GM15510 (cell line): Measurements from ENCODE around the gene SLC17A8.

Experiments
- POLR2A ChIP-seq: IDR thresholded peaks from 3 replicates; pipeline ENCODE4 v1.6.1; 2011; ENCODE audit warnings: borderline replicate concordance; ENCODE audit not compliant: insufficient read length; ENCODE audit errors: extremely low read depth

The SLC17A8 gene

GRCh38 chr12:100356644-100357223, at the start of gene SLC17A8:
Gene SLC17A8, plus strand, starts transcription at chr12:100357074. Its CDS starts 318 bp downstream, at chr12:100357392.
- no peak for TF ChIP-seq POLR2A

GRCh38 chr12:100311317-100311716, 45.6 kb upstream of the SLC17A8 start:
- no peak for TF ChIP-seq POLR2A

DNA sequence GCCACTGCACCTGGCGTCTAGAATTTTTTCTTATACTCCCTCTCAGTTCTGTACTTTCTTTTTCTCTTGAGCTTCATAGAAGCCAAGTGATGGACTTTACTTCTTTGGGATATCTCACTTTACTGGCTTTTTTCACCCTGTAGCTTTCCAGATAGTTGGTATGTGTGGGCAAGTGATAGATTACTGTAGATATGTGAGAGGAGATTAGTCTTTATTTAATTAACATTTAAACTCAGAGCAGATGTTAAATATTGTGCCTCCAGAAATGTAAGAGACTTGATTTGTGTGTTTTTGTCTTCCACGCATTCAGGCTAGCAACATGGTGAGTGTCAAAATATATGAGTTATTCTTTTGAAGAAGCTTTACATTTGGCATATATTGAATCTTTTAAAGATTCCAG, 39.5 kb upstream of the SLC17A8 start:
- no peak for TF ChIP-seq POLR2A

GRCh38 chr12:100324498-100324897, 32.4 kb upstream of the SLC17A8 start:
- TF ChIP-seq POLR2A = no peak

DNA sequence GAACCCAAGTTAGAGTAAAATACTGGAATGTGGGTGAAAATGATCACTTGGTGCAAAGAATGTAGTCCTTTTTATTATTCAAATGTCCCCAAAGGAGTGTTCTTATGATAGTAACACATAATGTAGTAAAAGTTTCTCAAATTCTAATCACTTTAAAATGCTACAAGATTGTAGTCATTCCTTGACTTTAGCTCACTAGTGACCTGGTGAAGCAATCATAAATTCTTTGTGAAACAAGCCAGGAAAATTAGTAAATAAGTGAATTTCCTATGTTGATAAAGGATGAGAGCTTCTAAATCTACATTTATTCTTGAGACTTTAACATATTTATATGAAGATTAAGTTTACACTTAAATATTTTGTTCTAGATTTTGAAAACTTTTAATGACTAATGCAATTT, 30.7 kb upstream of the SLC17A8 start:
- TF ChIP-seq POLR2A = no peak

GRCh38 chr12:100329800-100330199, 27.1 kb upstream of the SLC17A8 start:
- no peak for TF ChIP-seq POLR2A

GRCh38 chr12:100331871-100332270, 25.0 kb upstream of the SLC17A8 start:
- no peak for TF ChIP-seq POLR2A

- TF ChIP-seq POLR2A = no peak
Measured at GRCh38 chr12:100332852-100333251, 24.0 kb upstream of the SLC17A8 start.

- TF ChIP-seq POLR2A = no peak
Measured at GRCh38 chr12:100337299-100337698, 19.6 kb upstream of the SLC17A8 start.

DNA sequence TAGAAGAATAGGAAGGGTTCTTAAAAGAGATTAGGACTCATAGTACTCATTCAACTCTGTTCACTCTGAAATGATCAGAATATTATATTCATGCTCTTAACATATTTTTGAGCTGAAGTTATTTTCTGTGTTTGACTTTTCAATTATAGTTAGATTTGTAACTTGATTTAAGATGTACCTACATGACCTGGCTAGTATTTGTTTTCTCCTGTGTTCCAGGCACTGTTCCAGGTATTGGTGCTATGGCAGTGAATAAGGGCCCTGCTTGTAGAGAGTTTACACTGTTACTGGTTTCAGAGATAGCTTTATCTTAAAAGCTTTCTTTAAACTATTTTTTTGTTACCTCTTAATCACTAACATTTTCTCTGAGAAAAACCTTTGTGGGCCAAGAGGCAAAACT, 19.1 kb upstream of the SLC17A8 start:
- no peak for TF ChIP-seq POLR2A

- TF ChIP-seq POLR2A = no peak
Measured at GRCh38 chr12:100339071-100339470, 17.8 kb upstream of the SLC17A8 start.

- no peak for TF ChIP-seq POLR2A
Measured at GRCh38 chr12:100345020-100345767, 11.7 kb upstream of the SLC17A8 start.

- no peak for TF ChIP-seq POLR2A
Measured at GRCh38 chr12:100346660-100347059, 10.2 kb upstream of the SLC17A8 start.

DNA sequence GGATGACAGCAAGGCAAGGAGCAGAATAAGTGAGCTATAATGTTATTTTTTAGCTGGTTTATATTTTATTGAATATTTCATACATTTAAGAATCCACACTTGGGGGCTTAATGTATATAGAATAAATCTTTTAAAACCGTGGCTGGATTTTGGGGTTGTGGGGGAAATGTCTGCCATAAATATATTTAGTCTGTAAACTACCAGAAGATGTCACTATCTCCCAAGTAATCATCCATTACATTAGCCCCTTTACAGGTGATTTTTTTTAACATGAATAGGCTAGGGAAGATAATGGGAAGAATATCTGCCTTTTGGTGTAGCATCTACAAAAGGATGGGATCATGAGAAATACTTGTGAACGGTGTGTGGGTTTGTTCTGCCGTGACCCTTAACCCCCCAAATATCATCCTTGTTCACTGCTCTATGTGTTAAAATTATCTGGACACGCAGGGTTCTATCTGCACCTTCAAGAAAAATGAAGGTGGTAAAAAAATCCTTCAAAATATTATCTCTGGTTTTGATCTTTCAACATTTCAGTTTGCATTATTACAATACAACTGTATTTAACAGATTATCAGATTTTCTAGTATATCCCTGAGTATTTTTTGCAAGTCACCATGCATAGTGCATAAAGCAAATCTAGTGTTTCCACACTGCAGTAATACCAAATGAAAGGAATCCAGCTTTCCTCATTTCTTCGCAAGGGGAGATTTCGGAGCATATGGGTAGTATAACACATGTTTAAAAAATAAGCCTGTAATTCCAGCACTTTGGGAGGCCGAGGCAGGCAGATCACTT, 8.0 kb upstream of the SLC17A8 start:
- no peak for TF ChIP-seq POLR2A

DNA sequence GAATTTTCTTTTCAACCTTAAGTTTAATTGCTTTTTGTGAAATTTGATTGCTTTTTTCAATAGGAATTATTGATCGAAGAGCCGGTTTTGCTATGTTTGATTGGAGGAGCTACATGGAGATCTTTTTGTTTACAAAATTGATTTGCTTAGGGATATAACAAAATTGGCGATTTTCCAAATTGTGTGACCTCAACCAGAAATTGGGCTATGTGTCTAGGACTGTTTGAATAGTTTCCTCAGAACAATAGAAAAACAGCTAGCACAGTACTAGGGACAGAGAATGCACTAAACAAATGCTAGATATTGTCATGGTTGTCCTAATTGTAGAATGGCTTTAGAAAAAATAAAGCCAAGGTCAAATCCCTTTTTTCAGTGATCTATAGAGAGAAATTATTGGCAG, 2.4 kb downstream of the SLC17A8 start:
- no peak for TF ChIP-seq POLR2A
